Measurements from ENCODE around the gene PHACTR1.

DNA sequence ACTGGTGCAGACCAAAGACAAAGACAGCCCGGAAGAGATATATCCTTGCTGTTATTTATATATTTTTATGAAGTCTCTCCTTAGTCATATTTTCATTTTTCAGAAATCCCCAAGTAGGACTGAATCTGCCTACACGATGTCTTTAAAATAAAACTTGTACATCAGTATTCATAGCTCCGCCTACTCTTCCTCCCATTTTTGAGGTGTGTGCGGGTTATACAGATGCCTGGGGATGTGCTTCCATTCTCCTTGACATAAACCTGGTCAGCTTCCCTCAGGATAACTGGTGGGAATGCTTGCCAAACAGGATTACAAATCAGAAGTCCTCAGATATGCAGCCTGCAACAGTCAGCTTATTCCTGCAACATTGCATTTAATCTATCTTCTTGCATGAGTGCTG is 264.2 kb downstream of the PHACTR1 start:
- TF ChIP-seq, protein P1, sequence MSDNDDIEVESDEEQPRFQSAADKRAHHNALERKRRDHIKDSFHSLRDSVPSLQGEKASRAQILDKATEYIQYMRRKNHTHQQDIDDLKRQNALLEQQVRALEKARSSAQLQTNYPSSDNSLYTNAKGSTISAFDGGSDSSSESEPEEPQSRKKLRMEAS (IDR thresholded peaks at IDR 0.05) = no peak
- TF ChIP-seq, protein P2, sequence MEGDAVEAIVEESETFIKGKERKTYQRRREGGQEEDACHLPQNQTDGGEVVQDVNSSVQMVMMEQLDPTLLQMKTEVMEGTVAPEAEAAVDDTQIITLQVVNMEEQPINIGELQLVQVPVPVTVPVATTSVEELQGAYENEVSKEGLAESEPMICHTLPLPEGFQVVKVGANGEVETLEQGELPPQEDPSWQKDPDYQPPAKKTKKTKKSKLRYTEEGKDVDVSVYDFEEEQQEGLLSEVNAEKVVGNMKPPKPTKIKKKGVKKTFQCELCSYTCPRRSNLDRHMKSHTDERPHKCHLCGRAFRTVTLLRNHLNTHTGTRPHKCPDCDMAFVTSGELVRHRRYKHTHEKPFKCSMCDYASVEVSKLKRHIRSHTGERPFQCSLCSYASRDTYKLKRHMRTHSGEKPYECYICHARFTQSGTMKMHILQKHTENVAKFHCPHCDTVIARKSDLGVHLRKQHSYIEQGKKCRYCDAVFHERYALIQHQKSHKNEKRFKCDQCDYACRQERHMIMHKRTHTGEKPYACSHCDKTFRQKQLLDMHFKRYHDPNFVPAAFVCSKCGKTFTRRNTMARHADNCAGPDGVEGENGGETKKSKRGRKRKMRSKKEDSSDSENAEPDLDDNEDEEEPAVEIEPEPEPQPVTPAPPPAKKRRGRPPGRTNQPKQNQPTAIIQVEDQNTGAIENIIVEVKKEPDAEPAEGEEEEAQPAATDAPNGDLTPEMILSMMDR (IDR thresholded peaks at IDR 0.05) = no peak
- TF ChIP-seq POLR2A (IDR thresholded peaks at IDR 0.05; ENCODE audit: low read length) (no peak), ZFP36 (IDR thresholded peaks at IDR 0.05; ENCODE audit: borderline replicate concordance, partially characterized antibody) (no peak), CHD2 (IDR thresholded peaks at IDR 0.05; ENCODE audit: low read length, partially characterized antibody) (no peak), CBX8 (IDR thresholded peaks at IDR 0.05) (no peak), HOXA7 (CRISPR knock-in tag; IDR thresholded peaks at IDR 0.05) (no peak)
- TF ChIP-seq, protein P3, sequence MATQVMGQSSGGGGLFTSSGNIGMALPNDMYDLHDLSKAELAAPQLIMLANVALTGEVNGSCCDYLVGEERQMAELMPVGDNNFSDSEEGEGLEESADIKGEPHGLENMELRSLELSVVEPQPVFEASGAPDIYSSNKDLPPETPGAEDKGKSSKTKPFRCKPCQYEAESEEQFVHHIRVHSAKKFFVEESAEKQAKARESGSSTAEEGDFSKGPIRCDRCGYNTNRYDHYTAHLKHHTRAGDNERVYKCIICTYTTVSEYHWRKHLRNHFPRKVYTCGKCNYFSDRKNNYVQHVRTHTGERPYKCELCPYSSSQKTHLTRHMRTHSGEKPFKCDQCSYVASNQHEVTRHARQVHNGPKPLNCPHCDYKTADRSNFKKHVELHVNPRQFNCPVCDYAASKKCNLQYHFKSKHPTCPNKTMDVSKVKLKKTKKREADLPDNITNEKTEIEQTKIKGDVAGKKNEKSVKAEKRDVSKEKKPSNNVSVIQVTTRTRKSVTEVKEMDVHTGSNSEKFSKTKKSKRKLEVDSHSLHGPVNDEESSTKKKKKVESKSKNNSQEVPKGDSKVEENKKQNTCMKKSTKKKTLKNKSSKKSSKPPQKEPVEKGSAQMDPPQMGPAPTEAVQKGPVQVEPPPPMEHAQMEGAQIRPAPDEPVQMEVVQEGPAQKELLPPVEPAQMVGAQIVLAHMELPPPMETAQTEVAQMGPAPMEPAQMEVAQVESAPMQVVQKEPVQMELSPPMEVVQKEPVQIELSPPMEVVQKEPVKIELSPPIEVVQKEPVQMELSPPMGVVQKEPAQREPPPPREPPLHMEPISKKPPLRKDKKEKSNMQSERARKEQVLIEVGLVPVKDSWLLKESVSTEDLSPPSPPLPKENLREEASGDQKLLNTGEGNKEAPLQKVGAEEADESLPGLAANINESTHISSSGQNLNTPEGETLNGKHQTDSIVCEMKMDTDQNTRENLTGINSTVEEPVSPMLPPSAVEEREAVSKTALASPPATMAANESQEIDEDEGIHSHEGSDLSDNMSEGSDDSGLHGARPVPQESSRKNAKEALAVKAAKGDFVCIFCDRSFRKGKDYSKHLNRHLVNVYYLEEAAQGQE (IDR thresholded peaks at IDR 0.05) = no peak
- TF ChIP-seq, protein P4, sequence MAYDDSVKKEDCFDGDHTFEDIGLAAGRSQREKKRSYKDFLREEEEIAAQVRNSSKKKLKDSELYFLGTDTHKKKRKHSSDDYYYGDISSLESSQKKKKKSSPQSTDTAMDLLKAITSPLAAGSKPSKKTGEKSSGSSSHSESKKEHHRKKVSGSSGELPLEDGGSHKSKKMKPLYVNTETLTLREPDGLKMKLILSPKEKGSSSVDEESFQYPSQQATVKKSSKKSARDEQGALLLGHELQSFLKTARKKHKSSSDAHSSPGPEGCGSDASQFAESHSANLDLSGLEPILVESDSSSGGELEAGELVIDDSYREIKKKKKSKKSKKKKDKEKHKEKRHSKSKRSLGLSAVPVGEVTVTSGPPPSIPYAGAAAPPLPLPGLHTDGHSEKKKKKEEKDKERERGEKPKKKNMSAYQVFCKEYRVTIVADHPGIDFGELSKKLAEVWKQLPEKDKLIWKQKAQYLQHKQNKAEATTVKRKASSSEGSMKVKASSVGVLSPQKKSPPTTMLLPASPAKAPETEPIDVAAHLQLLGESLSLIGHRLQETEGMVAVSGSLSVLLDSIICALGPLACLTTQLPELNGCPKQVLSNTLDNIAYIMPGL (CRISPR knock-in tag; IDR thresholded peaks at IDR 0.05; ENCODE audit: borderline replicate concordance) = no peak
- TF ChIP-seq, protein P5, sequence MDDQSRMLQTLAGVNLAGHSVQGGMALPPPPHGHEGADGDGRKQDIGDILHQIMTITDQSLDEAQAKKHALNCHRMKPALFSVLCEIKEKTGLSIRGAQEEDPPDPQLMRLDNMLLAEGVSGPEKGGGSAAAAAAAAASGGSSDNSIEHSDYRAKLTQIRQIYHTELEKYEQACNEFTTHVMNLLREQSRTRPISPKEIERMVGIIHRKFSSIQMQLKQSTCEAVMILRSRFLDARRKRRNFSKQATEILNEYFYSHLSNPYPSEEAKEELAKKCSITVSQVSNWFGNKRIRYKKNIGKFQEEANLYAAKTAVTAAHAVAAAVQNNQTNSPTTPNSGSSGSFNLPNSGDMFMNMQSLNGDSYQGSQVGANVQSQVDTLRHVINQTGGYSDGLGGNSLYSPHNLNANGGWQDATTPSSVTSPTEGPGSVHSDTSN (IDR thresholded peaks at IDR 0.05) = no peak

Data from A549 (cell line).